Liver (tissue), 9 donors: Measurements from ENCODE around the gene RBM48. TPM values are rescaled to one million over a fixed set of nuclear protein-coding genes. Genes with fewer than 3 reads are reported as not detected.

Experiments used
- DNase-seq: peaks from one replicate; pipeline ENCODE4 v3.0.0-alpha.2; 2017; ENCODE audit warnings: low spot score
- H3K27ac ChIP-seq, 2 donors: one replicate each; pipeline ENCODE4 v1.7.0; 2013; ENCODE audit warnings: inconsistent platforms in 2 of 2, low read length in 2 of 2, control low read depth in 1 of 2, low read depth in 1 of 2, mild to moderate bottlenecking in 1 of 2
- H3K27me3 ChIP-seq, 4 donors: one replicate each; pipeline versions ENCODE4 v1.6.1 to v1.7.0; 2013; ENCODE audit warnings: low read length in 3 of 4, inconsistent platforms in 1 of 4, mild to moderate bottlenecking in 1 of 4, moderate library complexity in 1 of 4; ENCODE audit not compliant: control insufficient read depth in 4 of 4, insufficient read depth in 4 of 4
- H3K36me3 ChIP-seq, 4 donors: one replicate each; pipeline versions ENCODE4 v1.6.1 to v1.7.0; 2013; ENCODE audit warnings: low read length in 3 of 4, mild to moderate bottlenecking in 3 of 4, low read depth in 1 of 4, moderate library complexity in 1 of 4; ENCODE audit not compliant: control insufficient read depth in 4 of 4, insufficient read depth in 3 of 4
- H3K4me1 ChIP-seq, 4 donors: one replicate each; pipeline versions ENCODE4 v1.6.1 to v1.7.0; 2013; ENCODE audit warnings: low read length in 3 of 4, mild to moderate bottlenecking in 3 of 4, moderate library complexity in 1 of 4; ENCODE audit not compliant: control insufficient read depth in 4 of 4, insufficient read depth in 4 of 4
- H3K4me3 ChIP-seq, 3 donors: one replicate each; pipeline versions ENCODE4 v1.6.1 to v1.7.0; 2013; ENCODE audit warnings: low read length in 3 of 3, control low read depth in 1 of 3, low read depth in 1 of 3, mild to moderate bottlenecking in 1 of 3
- H3K9ac ChIP-seq, 2 donors: one replicate each; pipeline ENCODE4 v1.7.0; 2013; ENCODE audit warnings: low read length in 2 of 2, mild to moderate bottlenecking in 2 of 2, moderate library complexity in 2 of 2, control low read depth in 1 of 2, low read depth in 1 of 2
- H3K9me3 ChIP-seq, 4 donors: one replicate each; pipeline versions ENCODE4 v1.6.1 to v1.7.0; 2013; ENCODE audit warnings: low read length in 3 of 4; ENCODE audit not compliant: control insufficient read depth in 4 of 4
- EGR1 ChIP-seq, 2 donors: IDR thresholded peaks; 2 replicates each; pipeline ENCODE4 v1.6.1; 2016 to 2018; ENCODE audit warnings: antibody characterized with exemption in 2 of 2, low read depth in 2 of 2
- FOXA1 ChIP-seq: IDR thresholded peaks from 2 replicates; pipeline ENCODE4 v1.6.1; 2016; ENCODE audit warnings: antibody characterized with exemption
- FOXA2 ChIP-seq: IDR thresholded peaks from 2 replicates; pipeline ENCODE4 v1.6.1; 2016; ENCODE audit warnings: antibody characterized with exemption
- GABPA ChIP-seq, 2 donors: IDR thresholded peaks in 1 of 2; conservative IDR thresholded peaks in 1 of 2; 2 replicates each; pipeline ENCODE4 v1.6.1; 2016; ENCODE audit warnings: antibody characterized with exemption in 2 of 2, mild to moderate bottlenecking in 1 of 2, moderate library complexity in 1 of 2
- HNF4A ChIP-seq, 2 donors: conservative IDR thresholded peaks; 2 replicates each; pipeline ENCODE4 v1.6.1; 2016; ENCODE audit warnings: antibody characterized with exemption in 2 of 2, mild to moderate bottlenecking in 2 of 2
- HNF4G ChIP-seq: IDR thresholded peaks from 2 replicates; pipeline ENCODE4 v1.6.1; 2016; ENCODE audit warnings: antibody characterized with exemption
- JUND ChIP-seq, 2 donors: IDR thresholded peaks; 2 replicates each; pipeline ENCODE4 v1.6.1; 2016; ENCODE audit warnings: antibody characterized with exemption in 2 of 2
- NR2F2 ChIP-seq: IDR thresholded peaks from 2 replicates; pipeline ENCODE4 v1.6.1; 2016; ENCODE audit warnings: antibody characterized with exemption
- RAD21 ChIP-seq, 2 donors: IDR thresholded peaks; 2 replicates each; pipeline ENCODE4 v1.6.1; 2016; ENCODE audit warnings: antibody characterized with exemption in 2 of 2, mild to moderate bottlenecking in 2 of 2
- RXRA ChIP-seq, 2 donors: IDR thresholded peaks; 2 replicates each; pipeline ENCODE4 v1.6.1; 2017 to 2018; ENCODE audit warnings: antibody characterized with exemption in 2 of 2, mild to moderate bottlenecking in 1 of 2
- SP1 ChIP-seq: IDR thresholded peaks from 2 replicates; pipeline ENCODE4 v1.6.1; 2018; ENCODE audit warnings: antibody characterized with exemption, mild to moderate bottlenecking
- TAF1 ChIP-seq: conservative IDR thresholded peaks from 2 replicates; pipeline ENCODE4 v1.6.1; 2016; ENCODE audit warnings: antibody characterized with exemption, mild to moderate bottlenecking
- YY1 ChIP-seq: IDR thresholded peaks from 2 replicates; pipeline ENCODE4 v1.6.1; 2016; ENCODE audit warnings: antibody characterized with exemption, mild to moderate bottlenecking
- WGBS: extraction: QIAGEN DNeasy Blood & Tissue Kit; methylation state at CpG from one replicate; pipeline ENCODE4 v1.1.7; 2013; 5-methylcytosine and 5-hydroxymethylcytosine counted together
- polyA plus RNA-seq, 2 donors: library from polyadenylated mRNA; stranded (reverse) in 1 of 2; unstranded in 1 of 2; fragments of 200-250 nt in 1 of 2; fragments of >200 nt in 1 of 2; fragmentation: Nextera tagmentation in 1 of 2; extraction: Ambion mirVana in 1 of 2; gene quantifications; one replicate each; pipeline versions ENCODE4 v1.2.1 to v1.2.3, GENCODE V29; 2013 to 2015
- total RNA-seq, 2 donors: library from RNA; depleted of rRNA; stranded (reverse); fragments of >200 nt; gene quantifications; one replicate each; pipeline ENCODE4 v1.2.3, GENCODE V29; 2014
- TF ChIP-seq, protein P1 (sequence below): fragments of 150-350 bp; IDR thresholded peaks from 2 replicates; pipeline ENCODE4 v1.5.1; 2017; ENCODE audit warnings: improper control_type of control experiment, low read depth, low read length; ENCODE audit not compliant: missing input control
- TF ChIP-seq, protein P2 (sequence below): IDR thresholded peaks from 2 replicates; pipeline ENCODE4 v1.6.1; 2016; ENCODE audit warnings: antibody characterized with exemption
- TF ChIP-seq, protein P3 (sequence below): IDR thresholded peaks from 2 replicates; pipeline ENCODE4 v1.6.1; 2016; ENCODE audit warnings: antibody characterized with exemption
- TF ChIP-seq, protein P4 (sequence below): IDR thresholded peaks from 2 replicates; pipeline ENCODE4 v1.6.1; 2016; ENCODE audit warnings: antibody characterized with exemption
- TF ChIP-seq, protein P5 (sequence below): IDR thresholded peaks from 2 replicates; pipeline ENCODE4 v1.6.1; 2016; ENCODE audit warnings: antibody characterized with exemption, mild to moderate bottlenecking
- donor health status: healthy.
- donor health status: healthy.
- donor health status: healthy.
- donor health status: healthy.
- donor health status: healthy.

Gene RBM48
- total and polyA plus RNA-seq, 4 donors: 3.3 to 9.7 (median 6.8) TPM

DNA sequence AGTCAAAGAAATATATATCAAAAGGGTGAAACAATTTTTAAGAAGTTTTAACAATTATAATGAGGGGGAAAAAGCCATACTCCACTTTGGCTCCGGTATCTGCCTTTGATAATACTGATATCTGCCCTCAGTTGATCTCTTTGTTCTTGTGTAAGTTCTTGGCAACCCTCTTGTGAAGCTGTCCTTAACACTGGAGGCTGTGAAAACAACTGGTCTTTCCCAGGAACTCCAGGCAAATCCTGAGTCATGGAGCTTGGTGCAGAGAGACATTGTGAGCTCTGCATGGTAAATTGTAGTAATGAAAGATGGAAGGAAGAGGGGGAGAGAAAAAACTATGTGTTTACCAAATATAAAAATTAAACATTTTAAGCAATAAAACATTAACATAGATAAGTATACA lies 39.0 kb upstream of the RBM48 start:
- no peaks in the 10 kb centered on the region for H3K9me3 ChIP-seq
- no peak overlapping the region for H3K27ac ChIP-seq
- DNase-seq: no peak
- H3K4me3 ChIP-seq: no peak overlapping the region
- H3K9ac ChIP-seq: no peak overlapping the region
- peaks cover 7 to 48% (median 38%) of the 10 kb centered on the region in 4 donors for H3K36me3 ChIP-seq
- no peaks in the 10 kb centered on the region for H3K27me3 ChIP-seq
- 61% methylated on average over 1 of the region's 1 CpG for WGBS
- no peaks in the 10 kb centered on the region for H3K4me1 ChIP-seq
- TF ChIP-seq, protein P1, sequence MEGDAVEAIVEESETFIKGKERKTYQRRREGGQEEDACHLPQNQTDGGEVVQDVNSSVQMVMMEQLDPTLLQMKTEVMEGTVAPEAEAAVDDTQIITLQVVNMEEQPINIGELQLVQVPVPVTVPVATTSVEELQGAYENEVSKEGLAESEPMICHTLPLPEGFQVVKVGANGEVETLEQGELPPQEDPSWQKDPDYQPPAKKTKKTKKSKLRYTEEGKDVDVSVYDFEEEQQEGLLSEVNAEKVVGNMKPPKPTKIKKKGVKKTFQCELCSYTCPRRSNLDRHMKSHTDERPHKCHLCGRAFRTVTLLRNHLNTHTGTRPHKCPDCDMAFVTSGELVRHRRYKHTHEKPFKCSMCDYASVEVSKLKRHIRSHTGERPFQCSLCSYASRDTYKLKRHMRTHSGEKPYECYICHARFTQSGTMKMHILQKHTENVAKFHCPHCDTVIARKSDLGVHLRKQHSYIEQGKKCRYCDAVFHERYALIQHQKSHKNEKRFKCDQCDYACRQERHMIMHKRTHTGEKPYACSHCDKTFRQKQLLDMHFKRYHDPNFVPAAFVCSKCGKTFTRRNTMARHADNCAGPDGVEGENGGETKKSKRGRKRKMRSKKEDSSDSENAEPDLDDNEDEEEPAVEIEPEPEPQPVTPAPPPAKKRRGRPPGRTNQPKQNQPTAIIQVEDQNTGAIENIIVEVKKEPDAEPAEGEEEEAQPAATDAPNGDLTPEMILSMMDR: no peak
- TF ChIP-seq FOXA2 (no peak), HNF4G (no peak), YY1 (no peak), TAF1 (no peak), JUND (IDR thresholded peaks at IDR 0.05) (no peak), SP1 (no peak), EGR1 (IDR thresholded peaks at IDR 0.05; ENCODE audit: low read depth in 2 of 2) (no peak), FOXA1 (no peak), RXRA (IDR thresholded peaks at IDR 0.05) (no peak), NR2F2 (no peak), RAD21 (IDR thresholded peaks at IDR 0.05) (no peak), HNF4A (conservative IDR thresholded peaks at IDR 0.05) (no peak)
- TF ChIP-seq, protein P2, sequence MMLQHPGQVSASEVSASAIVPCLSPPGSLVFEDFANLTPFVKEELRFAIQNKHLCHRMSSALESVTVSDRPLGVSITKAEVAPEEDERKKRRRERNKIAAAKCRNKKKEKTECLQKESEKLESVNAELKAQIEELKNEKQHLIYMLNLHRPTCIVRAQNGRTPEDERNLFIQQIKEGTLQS: no peak
- TF ChIP-seq, protein P3, sequence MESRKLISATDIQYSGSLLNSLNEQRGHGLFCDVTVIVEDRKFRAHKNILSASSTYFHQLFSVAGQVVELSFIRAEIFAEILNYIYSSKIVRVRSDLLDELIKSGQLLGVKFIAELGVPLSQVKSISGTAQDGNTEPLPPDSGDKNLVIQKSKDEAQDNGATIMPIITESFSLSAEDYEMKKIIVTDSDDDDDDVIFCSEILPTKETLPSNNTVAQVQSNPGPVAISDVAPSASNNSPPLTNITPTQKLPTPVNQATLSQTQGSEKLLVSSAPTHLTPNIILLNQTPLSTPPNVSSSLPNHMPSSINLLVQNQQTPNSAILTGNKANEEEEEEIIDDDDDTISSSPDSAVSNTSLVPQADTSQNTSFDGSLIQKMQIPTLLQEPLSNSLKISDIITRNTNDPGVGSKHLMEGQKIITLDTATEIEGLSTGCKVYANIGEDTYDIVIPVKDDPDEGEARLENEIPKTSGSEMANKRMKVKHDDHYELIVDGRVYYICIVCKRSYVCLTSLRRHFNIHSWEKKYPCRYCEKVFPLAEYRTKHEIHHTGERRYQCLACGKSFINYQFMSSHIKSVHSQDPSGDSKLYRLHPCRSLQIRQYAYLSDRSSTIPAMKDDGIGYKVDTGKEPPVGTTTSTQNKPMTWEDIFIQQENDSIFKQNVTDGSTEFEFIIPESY: no peak
- TF ChIP-seq, protein P4, sequence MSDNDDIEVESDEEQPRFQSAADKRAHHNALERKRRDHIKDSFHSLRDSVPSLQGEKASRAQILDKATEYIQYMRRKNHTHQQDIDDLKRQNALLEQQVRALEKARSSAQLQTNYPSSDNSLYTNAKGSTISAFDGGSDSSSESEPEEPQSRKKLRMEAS: no peak
- TF ChIP-seq, protein P5, sequence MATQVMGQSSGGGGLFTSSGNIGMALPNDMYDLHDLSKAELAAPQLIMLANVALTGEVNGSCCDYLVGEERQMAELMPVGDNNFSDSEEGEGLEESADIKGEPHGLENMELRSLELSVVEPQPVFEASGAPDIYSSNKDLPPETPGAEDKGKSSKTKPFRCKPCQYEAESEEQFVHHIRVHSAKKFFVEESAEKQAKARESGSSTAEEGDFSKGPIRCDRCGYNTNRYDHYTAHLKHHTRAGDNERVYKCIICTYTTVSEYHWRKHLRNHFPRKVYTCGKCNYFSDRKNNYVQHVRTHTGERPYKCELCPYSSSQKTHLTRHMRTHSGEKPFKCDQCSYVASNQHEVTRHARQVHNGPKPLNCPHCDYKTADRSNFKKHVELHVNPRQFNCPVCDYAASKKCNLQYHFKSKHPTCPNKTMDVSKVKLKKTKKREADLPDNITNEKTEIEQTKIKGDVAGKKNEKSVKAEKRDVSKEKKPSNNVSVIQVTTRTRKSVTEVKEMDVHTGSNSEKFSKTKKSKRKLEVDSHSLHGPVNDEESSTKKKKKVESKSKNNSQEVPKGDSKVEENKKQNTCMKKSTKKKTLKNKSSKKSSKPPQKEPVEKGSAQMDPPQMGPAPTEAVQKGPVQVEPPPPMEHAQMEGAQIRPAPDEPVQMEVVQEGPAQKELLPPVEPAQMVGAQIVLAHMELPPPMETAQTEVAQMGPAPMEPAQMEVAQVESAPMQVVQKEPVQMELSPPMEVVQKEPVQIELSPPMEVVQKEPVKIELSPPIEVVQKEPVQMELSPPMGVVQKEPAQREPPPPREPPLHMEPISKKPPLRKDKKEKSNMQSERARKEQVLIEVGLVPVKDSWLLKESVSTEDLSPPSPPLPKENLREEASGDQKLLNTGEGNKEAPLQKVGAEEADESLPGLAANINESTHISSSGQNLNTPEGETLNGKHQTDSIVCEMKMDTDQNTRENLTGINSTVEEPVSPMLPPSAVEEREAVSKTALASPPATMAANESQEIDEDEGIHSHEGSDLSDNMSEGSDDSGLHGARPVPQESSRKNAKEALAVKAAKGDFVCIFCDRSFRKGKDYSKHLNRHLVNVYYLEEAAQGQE: no peak

DNA sequence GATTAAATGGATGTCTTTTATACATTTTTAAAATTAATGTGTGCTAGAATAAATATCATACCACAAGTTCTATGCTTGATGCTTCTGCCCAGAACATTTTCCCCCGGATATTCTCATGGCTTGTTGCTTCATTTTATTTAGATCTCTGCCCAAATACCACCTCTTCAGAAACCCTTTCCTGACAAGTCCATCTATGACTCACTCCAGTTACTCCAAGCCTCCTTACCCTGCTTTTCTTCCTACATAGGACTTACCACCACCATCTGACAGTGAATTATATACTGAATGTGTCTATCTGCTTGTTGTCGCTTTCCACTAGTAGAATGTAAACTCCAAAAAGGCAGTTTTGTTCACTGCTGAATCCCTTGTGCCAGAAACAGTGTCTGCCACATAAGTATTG lies 31.7 kb upstream of the RBM48 start:
- Histone ChIP-seq H3K27me3 (no peaks in the 10 kb centered on the region), H3K36me3 (peaks cover 0 to 50% (median 29%) of the 10 kb centered on the region in 4 donors), H3K4me1 (no peaks in the 10 kb centered on the region), H3K9me3 (no peaks in the 10 kb centered on the region), H3K4me3 (no peak overlapping the region), H3K9ac (no peak overlapping the region), H3K27ac (no peak overlapping the region)
- no peak for DNase-seq
- TF ChIP-seq, protein P2: no peak
- no peak for TF ChIP-seq HNF4G
- no peak for TF ChIP-seq EGR1 (IDR thresholded peaks at IDR 0.05; ENCODE audit: low read depth in 2 of 2)
- TF ChIP-seq TAF1: no peak
- no peak for TF ChIP-seq NR2F2
- TF ChIP-seq, protein P4: no peak
- TF ChIP-seq RAD21 (IDR thresholded peaks at IDR 0.05): no peak
- TF ChIP-seq YY1: no peak
- TF ChIP-seq HNF4A (conservative IDR thresholded peaks at IDR 0.05): no peak
- no peak for TF ChIP-seq JUND (IDR thresholded peaks at IDR 0.05)
- no peak for TF ChIP-seq GABPA (IDR thresholded peaks at IDR 0.05 in 1 of 2, conservative IDR thresholded peaks at IDR 0.05 in 1 of 2)
- TF ChIP-seq FOXA2: no peak
- 93% methylated on average over 2 of the region's 2 CpGs for WGBS
